NCI-H1930 (cell line): ENCODE measurements around the gene VTI1A.

Experiments
- DNase-seq, 2 experiments: peaks; one replicate each; lab custom pipeline; 2025; lab: John Stamatoyannopoulos, UW

Gene VTI1A

DNA sequence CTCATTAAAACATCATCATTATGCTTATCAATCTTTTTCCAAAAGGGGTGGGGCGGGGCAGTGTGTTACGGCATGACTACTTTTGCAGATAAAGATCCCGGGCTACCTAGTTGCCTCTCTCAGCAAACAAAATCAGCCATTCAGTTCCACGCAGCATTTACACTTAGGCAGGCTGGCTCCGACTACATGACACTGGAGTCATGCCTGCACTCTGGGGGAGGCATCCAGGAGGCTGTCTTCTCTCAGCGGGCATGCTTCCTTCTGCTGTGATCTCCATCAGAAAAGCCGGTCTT is 309.2 kb downstream of the VTI1A start:
- DNase-seq: no peak

DNA sequence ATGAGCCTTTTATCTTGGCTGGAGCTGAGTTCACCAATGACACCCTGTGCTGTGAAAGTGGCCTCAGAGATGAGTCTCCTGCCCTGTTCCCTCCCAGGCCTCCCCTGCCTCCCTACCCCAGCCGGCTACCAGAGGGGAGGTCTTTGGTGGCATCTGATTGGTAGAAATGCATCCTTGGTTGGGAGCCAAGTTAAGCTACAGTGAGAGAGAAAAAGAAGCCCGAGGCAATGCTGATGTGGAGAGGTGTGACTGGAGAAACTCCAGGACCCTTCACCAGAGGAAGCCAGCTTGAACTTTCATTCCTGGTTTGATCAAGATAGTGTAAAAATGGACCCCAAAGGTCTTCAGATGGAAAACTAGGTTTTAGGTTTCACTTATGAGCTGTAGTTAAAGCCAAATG is 311.9 kb downstream of the VTI1A start:
- no peak for DNase-seq

- DNase-seq: no peak
These were observed 312.5 kb downstream of the VTI1A start for GRCh38 chr10:112759496-112759895.

DNA sequence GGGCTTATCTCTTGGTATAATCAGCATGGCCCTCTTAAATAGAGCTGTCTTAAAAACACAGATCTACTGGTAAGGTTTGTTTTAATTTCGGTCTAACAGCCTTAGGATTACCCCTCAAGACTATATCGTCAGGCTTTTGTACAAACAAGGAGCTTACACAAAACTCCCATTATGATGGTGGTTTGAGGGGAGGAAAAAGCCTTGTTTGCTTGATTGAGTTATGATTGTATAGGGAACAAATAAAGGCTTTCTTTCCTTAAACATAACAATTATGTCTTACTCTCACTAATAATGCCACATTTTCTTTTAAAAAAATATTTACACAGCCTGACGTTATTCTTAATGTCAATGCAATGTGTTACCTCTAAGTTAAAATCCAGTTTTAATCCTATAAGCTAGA is 314.2 kb downstream of the VTI1A start:
- peak in 1 of 2 experiments; percentile 29 for DNase-seq

GRCh38 chr10:112763916-112764520 is 317.0 kb downstream of the VTI1A start:
- DNase-seq: no peak

DNA sequence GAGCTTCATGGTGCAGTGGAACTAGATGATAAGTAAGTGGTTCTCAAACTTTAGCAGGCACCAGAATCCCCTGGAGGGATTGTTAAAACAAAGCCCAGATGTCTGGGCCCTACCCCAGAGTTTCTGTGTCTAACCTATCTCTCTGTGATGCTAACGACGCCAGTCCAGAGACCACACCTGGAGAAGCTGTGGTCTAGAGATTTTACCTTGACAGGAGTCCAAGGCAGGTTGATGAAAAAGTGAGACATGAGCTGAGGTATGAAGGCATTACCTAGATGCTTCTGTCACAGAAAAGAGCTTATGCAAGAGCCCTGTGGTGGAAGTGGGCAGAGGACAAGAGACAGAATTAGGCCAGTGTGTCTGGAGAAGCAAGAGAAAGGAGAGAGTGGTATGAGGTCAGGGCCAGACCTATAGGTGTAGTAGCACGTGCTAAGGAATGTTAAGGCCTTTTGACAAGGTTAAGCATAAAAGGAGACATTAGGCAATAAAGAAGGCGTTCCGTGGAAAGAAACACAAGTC is 318.8 kb downstream of the VTI1A start:
- no peak for DNase-seq

GRCh38 chr10:112766636-112767035 is 319.6 kb downstream of the VTI1A start:
- DNase-seq: no peak

GRCh38 chr10:112767156-112767555 is 320.1 kb downstream of the VTI1A start:
- DNase-seq: no peak

GRCh38 chr10:112768121-112768520 is 321.1 kb downstream of the VTI1A start:
- DNase-seq: no peak

- no peak for DNase-seq
These were observed 322.1 kb downstream of the VTI1A start for GRCh38 chr10:112769081-112769480.

- no peak for DNase-seq
These were observed 322.8 kb downstream of the VTI1A start for GRCh38 chr10:112769611-112770370.

DNA sequence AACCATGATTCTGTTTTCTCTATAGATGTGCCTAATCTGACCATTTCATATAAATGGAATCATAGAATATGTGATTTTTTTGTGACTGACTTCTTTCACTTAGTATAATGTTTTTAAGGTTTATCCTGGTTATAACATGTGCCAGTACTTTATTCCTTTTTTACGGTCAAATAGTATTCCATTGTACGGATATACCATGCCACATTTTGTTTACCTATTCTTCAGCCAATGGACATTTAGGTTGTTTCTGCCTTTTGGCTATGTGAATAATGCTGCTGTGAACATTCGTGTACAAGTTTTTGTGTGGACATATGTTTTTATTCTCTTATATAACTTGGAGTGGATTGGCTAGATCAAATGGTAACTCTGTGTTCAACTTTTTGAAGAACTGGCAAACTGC is 324.7 kb downstream of the VTI1A start:
- DNase-seq: no peak

DNA sequence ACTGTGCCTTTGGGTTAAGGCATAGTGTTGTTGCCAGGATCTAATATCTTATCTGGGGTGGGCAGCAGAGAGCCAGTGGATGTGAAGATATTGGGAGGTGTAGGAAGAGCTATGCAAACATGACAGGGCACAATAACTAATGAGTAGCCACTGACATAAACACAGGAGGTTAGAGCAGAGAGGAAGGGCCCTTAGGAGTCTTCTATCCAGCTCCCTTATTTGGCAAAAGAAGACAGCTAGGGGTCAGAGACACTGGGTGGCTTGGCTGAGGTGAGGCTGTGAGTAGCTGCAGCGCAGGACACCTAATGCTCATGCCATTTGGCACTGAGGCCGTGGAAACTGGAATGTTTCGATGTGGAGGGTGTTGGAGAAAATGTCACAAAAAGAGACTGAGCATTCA is 326.8 kb downstream of the VTI1A start:
- no peak for DNase-seq

- DNase-seq: no peak
These were observed 327.2 kb downstream of the VTI1A start for GRCh38 chr10:112774210-112774609.

DNA sequence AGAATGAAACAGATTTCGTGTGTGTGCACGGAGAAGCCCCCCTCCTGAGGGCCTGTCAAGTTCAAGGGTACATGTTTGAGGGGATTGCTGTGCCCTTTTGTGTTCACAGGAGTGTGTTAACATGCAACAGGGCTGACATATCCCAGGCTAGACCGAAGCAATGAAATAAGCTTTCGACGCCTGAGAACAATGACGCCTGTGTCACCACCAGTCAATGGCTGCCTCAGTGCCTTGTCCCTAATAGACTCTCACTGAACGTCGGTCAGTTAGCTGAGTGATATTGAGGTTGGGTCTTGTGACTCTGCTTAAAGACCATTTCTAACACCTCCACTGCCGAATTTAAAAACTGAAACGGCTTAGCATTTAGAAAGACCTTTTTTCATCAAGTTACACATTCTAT is 327.8 kb downstream of the VTI1A start:
- DNase-seq: peak in 1 of 2 experiments; percentile 19

DNA sequence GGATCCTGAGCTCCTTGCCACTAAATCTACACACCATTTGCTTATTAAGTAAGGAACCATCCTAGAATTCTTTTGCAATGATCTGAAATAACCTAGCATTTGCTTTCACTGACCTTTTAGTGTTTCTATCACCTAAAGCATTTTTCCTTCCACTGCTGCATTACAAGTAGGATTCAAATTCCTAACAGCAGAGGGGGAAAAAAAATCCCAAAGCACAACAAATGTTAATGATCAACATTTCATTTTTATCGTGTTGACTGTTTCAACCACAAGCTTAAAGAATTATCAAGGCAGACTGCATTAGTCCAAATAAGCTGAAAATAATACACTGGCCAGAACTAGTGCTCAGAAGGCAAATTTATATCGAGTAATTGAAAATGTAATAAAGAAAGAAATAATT is 328.4 kb downstream of the VTI1A start:
- no peak for DNase-seq

DNA sequence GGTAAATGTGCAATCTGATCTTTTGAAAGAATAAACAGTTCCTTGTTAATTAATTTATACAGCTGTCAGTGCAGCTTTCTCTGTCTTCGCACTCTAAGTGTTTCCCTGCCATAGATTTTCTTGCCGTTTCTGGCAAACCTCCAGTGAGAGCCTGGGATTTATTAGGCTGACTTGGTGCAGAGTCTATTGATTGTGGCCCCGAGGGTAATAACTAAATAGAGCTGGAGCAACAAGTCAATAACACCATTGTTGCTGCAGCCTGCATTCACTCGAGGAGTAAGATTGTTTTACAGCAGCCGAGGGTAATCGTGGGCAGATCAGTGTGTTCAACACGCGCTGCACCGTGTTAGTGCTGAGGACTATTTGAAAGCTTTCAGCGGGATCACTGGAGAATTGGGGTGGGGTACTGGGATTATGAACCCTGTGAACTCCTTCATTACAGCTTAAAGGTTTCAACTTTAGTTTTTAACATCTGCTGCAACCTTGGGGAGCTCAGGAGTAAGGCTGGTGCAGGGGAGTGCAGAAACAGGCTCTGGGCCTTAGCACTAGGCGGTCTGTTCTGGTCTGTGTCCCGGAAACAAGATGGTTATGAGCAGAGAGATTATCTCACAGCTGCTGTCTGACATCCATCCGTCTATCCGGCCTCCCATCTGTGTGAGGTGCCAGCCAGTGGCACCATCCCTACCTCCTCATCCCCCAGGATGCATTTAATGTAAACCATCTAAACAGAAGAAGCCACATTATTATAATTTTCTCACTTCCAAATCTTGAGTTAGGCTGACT is 329.1 kb downstream of the VTI1A start:
- peak; percentile 73 to 88 for DNase-seq

DNA sequence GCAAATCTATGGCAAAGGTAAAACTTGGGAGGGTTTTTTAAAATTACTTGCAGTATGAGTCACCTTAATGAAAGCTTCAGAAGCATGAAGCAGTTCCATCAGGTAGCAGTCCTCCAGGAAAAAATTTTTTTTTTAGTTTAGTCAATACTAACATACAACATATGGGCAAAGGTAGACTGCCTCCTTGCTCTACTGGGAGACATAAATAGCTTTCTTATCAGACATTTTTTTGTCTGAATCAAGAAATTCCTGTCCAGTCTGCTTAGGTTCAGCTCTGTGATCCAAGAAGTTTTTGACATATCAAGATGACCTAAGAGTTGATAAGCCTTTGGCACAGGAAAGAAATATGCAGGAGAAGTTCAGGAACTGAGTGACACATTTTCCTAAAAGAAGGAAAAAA is 331.6 kb downstream of the VTI1A start:
- DNase-seq: no peak

- DNase-seq: no peak
These were observed 332.2 kb downstream of the VTI1A start for GRCh38 chr10:112779025-112779770.

DNA sequence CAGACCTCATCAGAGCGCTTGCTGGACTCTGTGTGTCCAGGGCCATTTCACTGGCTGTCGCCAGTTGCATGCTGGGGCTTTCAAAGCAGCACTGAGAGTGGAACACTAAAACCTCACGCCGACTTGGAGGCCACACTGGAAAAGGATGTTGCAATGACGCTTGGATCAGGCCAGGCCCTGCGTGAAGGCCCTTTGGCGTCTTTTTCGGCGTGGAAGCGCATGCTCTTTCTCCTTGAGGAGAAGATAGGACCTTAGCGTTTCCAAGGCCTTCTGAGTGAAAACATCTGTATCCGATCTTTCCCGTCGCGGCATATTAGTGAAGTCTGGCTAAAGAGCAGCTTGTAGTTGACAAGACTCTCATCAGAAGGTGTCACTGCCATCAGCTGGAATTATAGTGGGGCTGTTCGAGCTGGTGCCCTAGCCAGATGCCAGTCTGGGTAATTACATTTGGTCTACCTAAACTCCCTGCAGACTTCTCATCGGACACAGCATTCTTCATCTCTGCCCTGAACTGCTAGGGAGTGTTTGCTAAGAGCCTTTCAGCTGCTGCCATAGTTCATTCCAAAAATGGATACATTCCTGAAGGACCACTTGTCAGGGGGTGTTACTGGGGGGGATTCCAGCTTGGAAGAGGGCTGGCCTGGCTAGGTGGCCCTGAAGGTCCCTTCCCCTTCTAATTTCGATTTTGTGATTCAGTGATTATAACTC is 335.3 kb downstream of the VTI1A start:
- no peak for DNase-seq

- no peak for DNase-seq
These were observed 336.5 kb downstream of the VTI1A start for GRCh38 chr10:112783351-112784021.
